ELF-1 (cell line): ENCODE results near the gene MAST4.
"Not testable (repeated sequence)": the region's sequence is repeated elsewhere in the genome, so short reads cannot be mapped to it uniquely, and the experiment has no call there.

Experiments used
- DNase-seq: peaks from one replicate; pipeline ENCODE4 v3.0.0-alpha.2; 2016; ENCODE audit warnings: low read depth, low spot score

Gene MAST4

GRCh38 chr5:67123819-67124218 is 527.6 kb downstream of the MAST4 start:
- DNase-seq = no peak

- DNase-seq = no peak
These were observed 528.4 kb downstream of the MAST4 start for GRCh38 chr5:67124556-67124955.

- not testable (repeated sequence) for DNase-seq
These were observed 531.2 kb downstream of the MAST4 start for GRCh38 chr5:67127347-67127895.

- DNase-seq = no peak
These were observed 533.6 kb downstream of the MAST4 start for GRCh38 chr5:67129768-67130167.

GRCh38 chr5:67133217-67133616 is 537.0 kb downstream of the MAST4 start:
- DNase-seq = no peak

GRCh38 chr5:67133776-67134175 is 537.6 kb downstream of the MAST4 start:
- no peak for DNase-seq

GRCh38 chr5:67135381-67135984 is 539.3 kb downstream of the MAST4 start:
- no peak for DNase-seq

- no peak for DNase-seq
These were observed 542.8 kb downstream of the MAST4 start for GRCh38 chr5:67139030-67139429.

- no peak for DNase-seq
These were observed 544.2 kb downstream of the MAST4 start for GRCh38 chr5:67140413-67140812.

GRCh38 chr5:67141644-67142043 is 545.5 kb downstream of the MAST4 start:
- DNase-seq = no peak

- DNase-seq = no peak
These were observed 546.6 kb downstream of the MAST4 start for GRCh38 chr5:67142816-67143215.

- DNase-seq = no peak
These were observed 547.4 kb downstream of the MAST4 start for GRCh38 chr5:67143549-67143948.

- DNase-seq = no peak
These were observed 548.0 kb downstream of the MAST4 start for GRCh38 chr5:67144183-67144639.

GRCh38 chr5:67146574-67146973 is 550.4 kb downstream of the MAST4 start:
- no peak for DNase-seq

GRCh38 chr5:67146981-67147380 is 550.8 kb downstream of the MAST4 start:
- DNase-seq = no peak

- DNase-seq = no peak
These were observed 551.6 kb downstream of the MAST4 start for GRCh38 chr5:67147760-67148159.

GRCh38 chr5:67149057-67149950 is 553.1 kb downstream of the MAST4 start:
- DNase-seq = no peak

- no peak for DNase-seq
These were observed 553.8 kb downstream of the MAST4 start for GRCh38 chr5:67149951-67150523.

GRCh38 chr5:67152400-67152799 is 556.2 kb downstream of the MAST4 start:
- no peak for DNase-seq

GRCh38 chr5:67153292-67153691 is 557.1 kb downstream of the MAST4 start:
- DNase-seq = no peak

GRCh38 chr5:67154556-67155206 is 558.5 kb downstream of the MAST4 start:
- DNase-seq = no peak
